Measurements from ENCODE around the gene FAM20B.

Gene FAM20B

GRCh38 chr1:179095924-179096323, 70.2 kb downstream of the FAM20B start:
- DNase-seq = no peak

- DNase-seq = no peak
Observed at GRCh38 chr1:179099891-179100290, 74.2 kb downstream of the FAM20B start.

- DNase-seq = no peak
Observed at GRCh38 chr1:179101566-179101965, 75.9 kb downstream of the FAM20B start.

GRCh38 chr1:179103999-179104398, 78.3 kb downstream of the FAM20B start:
- DNase-seq = no peak

- no peak for DNase-seq
Observed at GRCh38 chr1:179104611-179105250, 79.0 kb downstream of the FAM20B start.

GRCh38 chr1:179105393-179105792, 79.7 kb downstream of the FAM20B start:
- no peak for DNase-seq

- no peak for DNase-seq
Observed at GRCh38 chr1:179107706-179108629, 82.3 kb downstream of the FAM20B start.

- DNase-seq = no peak
Observed at GRCh38 chr1:179108644-179109043, 83.0 kb downstream of the FAM20B start.

GRCh38 chr1:179115181-179115580, 89.5 kb downstream of the FAM20B start:
- no peak for DNase-seq

GRCh38 chr1:179119513-179119912, 93.8 kb downstream of the FAM20B start:
- DNase-seq = no peak

GRCh38 chr1:179120736-179121135, 95.0 kb downstream of the FAM20B start:
- no peak for DNase-seq

GRCh38 chr1:179121159-179121938, 95.7 kb downstream of the FAM20B start:
- DNase-seq = no peak

GRCh38 chr1:179124873-179125272, 99.2 kb downstream of the FAM20B start:
- no peak for DNase-seq
